Stimulated activated naive CD8-positive, alpha-beta T cell treated with anti-CD3 and anti-CD28 coated beads, Interleukin-15, Interleukin-2, amounts not matched to agents 100 ng/mL and 50 ng/mL, for 24 hours (primary cell): ENCODE results near the gene ZFYVE19.

Experiments
- H3K27ac Mint-ChIP-seq: one replicate; pipeline ENCODE4 v1.8.0; 2021; ENCODE audit warnings: mild to moderate bottlenecking, mixed read lengths
- H3K27me3 Mint-ChIP-seq: one replicate; pipeline ENCODE4 v1.8.0; 2021; ENCODE audit warnings: mixed read lengths
- H3K36me3 Mint-ChIP-seq: one replicate; pipeline ENCODE4 v1.8.0; 2021; ENCODE audit warnings: low read depth, mixed read lengths
- H3K4me1 Mint-ChIP-seq: one replicate; pipeline ENCODE4 v1.8.0; 2021; ENCODE audit warnings: low read depth, mixed read lengths
- H3K4me3 Mint-ChIP-seq: one replicate; pipeline ENCODE4 v1.8.0; 2021; ENCODE audit warnings: mild to moderate bottlenecking, mixed read lengths
- H3K9me3 Mint-ChIP-seq: one replicate; pipeline ENCODE4 v1.8.0; 2021; ENCODE audit warnings: mixed read lengths

Gene ZFYVE19

GRCh38 chr15:40771242-40771641 is 35.6 kb upstream of the ZFYVE19 start:
- H3K27me3 Mint-ChIP-seq, result no peaks in the 10 kb centered on the region
- no peak overlapping the region for H3K27ac Mint-ChIP-seq
- H3K9me3 Mint-ChIP-seq, result no peaks in the 10 kb centered on the region
- H3K36me3 Mint-ChIP-seq, result peaks cover 21% of the 10 kb centered on the region
- peaks cover 29% of the 10 kb centered on the region for H3K4me1 Mint-ChIP-seq
- H3K4me3 Mint-ChIP-seq, result no peak overlapping the region

- Mint-ChIP-seq H3K4me3 (no peak overlapping the region), H3K36me3 (peaks cover 29% of the 10 kb centered on the region), H3K4me1 (peaks cover 34% of the 10 kb centered on the region), H3K9me3 (no peaks in the 10 kb centered on the region), H3K27ac (no peak overlapping the region), H3K27me3 (no peaks in the 10 kb centered on the region)
These were observed 34.9 kb upstream of the ZFYVE19 start for GRCh38 chr15:40772014-40772413.

- no peaks in the 10 kb centered on the region for H3K27me3 Mint-ChIP-seq
- no peak overlapping the region for H3K4me3 Mint-ChIP-seq
- peaks cover 27% of the 10 kb centered on the region for H3K36me3 Mint-ChIP-seq
These were observed 33.4 kb upstream of the ZFYVE19 start for GRCh38 chr15:40773496-40773895.

GRCh38 chr15:40773902-40774301 is 33.0 kb upstream of the ZFYVE19 start:
- H3K4me3 Mint-ChIP-seq, result no peak overlapping the region
- H3K4me1 Mint-ChIP-seq, result peaks cover 29% of the 10 kb centered on the region
- no peak overlapping the region for H3K27ac Mint-ChIP-seq
- H3K36me3 Mint-ChIP-seq, result peaks cover 28% of the 10 kb centered on the region
- no peaks in the 10 kb centered on the region for H3K9me3 Mint-ChIP-seq
- no peaks in the 10 kb centered on the region for H3K27me3 Mint-ChIP-seq

More at GRCh38 chr15:40773496-40773895, 33.4 kb upstream of the ZFYVE19 start:
- Mint-ChIP-seq H3K9me3 (no peaks in the 10 kb centered on the region), H3K4me1 (peaks cover 33% of the 10 kb centered on the region), H3K27ac (no peak overlapping the region)

- Mint-ChIP-seq H3K27me3 (no peaks in the 10 kb centered on the region), H3K27ac (no peak overlapping the region)
These were observed 31.9 kb upstream of the ZFYVE19 start for GRCh38 chr15:40775007-40775406.

GRCh38 chr15:40775740-40776536 is 31.0 kb upstream of the ZFYVE19 start:
- Mint-ChIP-seq H3K9me3 (no peaks in the 10 kb centered on the region), H3K27ac (no peak overlapping the region), H3K27me3 (no peaks in the 10 kb centered on the region), H3K4me1 (peaks cover 9% of the 10 kb centered on the region), H3K36me3 (peaks cover 39% of the 10 kb centered on the region), H3K4me3 (no peak overlapping the region)

More at GRCh38 chr15:40775007-40775406, 31.9 kb upstream of the ZFYVE19 start:
- Mint-ChIP-seq H3K9me3 (no peaks in the 10 kb centered on the region), H3K36me3 (peaks cover 35% of the 10 kb centered on the region), H3K4me1 (peaks cover 18% of the 10 kb centered on the region), H3K4me3 (no peak overlapping the region)

- H3K36me3 Mint-ChIP-seq, result peaks cover 39% of the 10 kb centered on the region
- H3K9me3 Mint-ChIP-seq, result no peaks in the 10 kb centered on the region
- H3K4me1 Mint-ChIP-seq, result peaks cover 9% of the 10 kb centered on the region
- H3K4me3 Mint-ChIP-seq, result no peak overlapping the region
- H3K27ac Mint-ChIP-seq, result peak overlapping the region; percentile 46
- H3K27me3 Mint-ChIP-seq, result no peaks in the 10 kb centered on the region
These were observed 30.2 kb upstream of the ZFYVE19 start for GRCh38 chr15:40776537-40777141.

- no peaks in the 10 kb centered on the region for H3K27me3 Mint-ChIP-seq
- H3K27ac Mint-ChIP-seq, result no peak overlapping the region
- H3K4me1 Mint-ChIP-seq, result peaks cover 17% of the 10 kb centered on the region
- no peaks in the 10 kb centered on the region for H3K9me3 Mint-ChIP-seq
- H3K36me3 Mint-ChIP-seq, result peaks cover 17% of the 10 kb centered on the region
- H3K4me3 Mint-ChIP-seq, result no peak overlapping the region
These were observed 24.2 kb upstream of the ZFYVE19 start for GRCh38 chr15:40782609-40783227.

GRCh38 chr15:40785164-40785563 is 21.7 kb upstream of the ZFYVE19 start:
- H3K4me3 Mint-ChIP-seq, result no peak overlapping the region
- H3K27me3 Mint-ChIP-seq, result no peaks in the 10 kb centered on the region
- H3K27ac Mint-ChIP-seq, result no peak overlapping the region
- peaks cover 6% of the 10 kb centered on the region for H3K36me3 Mint-ChIP-seq
- no peaks in the 10 kb centered on the region for H3K9me3 Mint-ChIP-seq
- peaks cover 29% of the 10 kb centered on the region for H3K4me1 Mint-ChIP-seq

GRCh38 chr15:40785814-40786213 is 21.1 kb upstream of the ZFYVE19 start:
- Mint-ChIP-seq H3K9me3 (no peaks in the 10 kb centered on the region), H3K4me1 (peaks cover 29% of the 10 kb centered on the region), H3K36me3 (peaks cover 3% of the 10 kb centered on the region), H3K4me3 (no peak overlapping the region), H3K27me3 (no peaks in the 10 kb centered on the region), H3K27ac (no peak overlapping the region)

- H3K27me3 Mint-ChIP-seq, result no peaks in the 10 kb centered on the region
- no peaks in the 10 kb centered on the region for H3K9me3 Mint-ChIP-seq
- peaks cover 29% of the 10 kb centered on the region for H3K4me1 Mint-ChIP-seq
- H3K4me3 Mint-ChIP-seq, result no peak overlapping the region
- H3K36me3 Mint-ChIP-seq, result peaks cover 10% of the 10 kb centered on the region
- peak overlapping the region; percentile 36 for H3K27ac Mint-ChIP-seq
These were observed 19.5 kb upstream of the ZFYVE19 start for GRCh38 chr15:40787344-40787841.

- no peaks in the 10 kb centered on the region for H3K27me3 Mint-ChIP-seq
- peak overlapping the region; percentile 36 for H3K27ac Mint-ChIP-seq
- H3K4me1 Mint-ChIP-seq, result peaks cover 29% of the 10 kb centered on the region
- no peak overlapping the region for H3K4me3 Mint-ChIP-seq
- no peaks in the 10 kb centered on the region for H3K9me3 Mint-ChIP-seq
- H3K36me3 Mint-ChIP-seq, result peaks cover 9% of the 10 kb centered on the region
These were observed 18.9 kb upstream of the ZFYVE19 start for GRCh38 chr15:40787991-40788390.

GRCh38 chr15:40789119-40789518 is 17.8 kb upstream of the ZFYVE19 start:
- Mint-ChIP-seq H3K4me3 (no peak overlapping the region), H3K27ac (peak overlapping the region; percentile 4), H3K36me3 (peaks cover 18% of the 10 kb centered on the region), H3K9me3 (no peaks in the 10 kb centered on the region), H3K4me1 (peaks cover 39% of the 10 kb centered on the region), H3K27me3 (no peaks in the 10 kb centered on the region)

- Mint-ChIP-seq H3K27me3 (no peaks in the 10 kb centered on the region), H3K27ac (no peak overlapping the region), H3K9me3 (no peaks in the 10 kb centered on the region), H3K4me3 (no peak overlapping the region), H3K36me3 (peaks cover 18% of the 10 kb centered on the region), H3K4me1 (peaks cover 40% of the 10 kb centered on the region)
These were observed 16.9 kb upstream of the ZFYVE19 start for GRCh38 chr15:40789999-40790398.

GRCh38 chr15:40790718-40791117 is 16.2 kb upstream of the ZFYVE19 start:
- Mint-ChIP-seq H3K27me3 (no peaks in the 10 kb centered on the region), H3K36me3 (peaks cover 18% of the 10 kb centered on the region), H3K4me3 (no peak overlapping the region), H3K9me3 (no peaks in the 10 kb centered on the region), H3K4me1 (peaks cover 44% of the 10 kb centered on the region), H3K27ac (no peak overlapping the region)
